PC-3 (cell line): Measurements from ENCODE around the gene SPG7. TPM values are rescaled to one million over a fixed set of nuclear protein-coding genes. Genes with fewer than 3 reads are reported as not detected.
A peak's percentile ranks its signal among the peaks of the same experiment; 100 is the strongest.

Source experiments
- ATAC-seq: fragments of 200-7000 bp; cut with Tn5 transposase; 2 replicates; pipeline ENCODE4 v1.9.1; 2020; ENCODE audit warnings: mild to moderate bottlenecking, moderate library complexity
- BruUV-seq: library from RNA; stranded (reverse); fragments of 400-500 nt; replicated peaks from 2 replicates; lab custom pipeline; 2021; lab: Mats Ljungman, UMichigan
- CTCF ChIA-PET: fragments of 300-600 bp; sonication (Branson Sonifier 250); formaldehyde crosslinking; loops from one replicate; lab custom pipeline; 2022; ENCODE audit warnings: antibody characterized with exemption; lab: Charles Lee
- POLR2A ChIA-PET: fragments of 300-600 bp; sonication (Branson Sonifier 250); formaldehyde crosslinking; loops from one replicate; lab custom pipeline; 2022; ENCODE audit warnings: antibody characterized with exemption; ENCODE audit not compliant: unreplicated experiment; lab: Charles Lee
- DNase-seq: peaks from one replicate; pipeline ENCODE4 v3.0.0-alpha.2; 2015
- H2AFZ ChIP-seq: fragments of 300-600 bp; sonication (generic); 2 replicates; pipeline ENCODE4 v1.6.0; 2016; ENCODE audit warnings: antibody characterized with exemption, low read length
- H3F3A ChIP-seq: fragments of 300-600 bp; sonication (generic); one replicate; pipeline ENCODE4 v1.6.0; 2017; ENCODE audit warnings: antibody characterized with exemption, low read length, control low read depth, mild to moderate bottlenecking; ENCODE audit not compliant: unreplicated experiment
- H3K27ac ChIP-seq: fragments of 300-600 bp; sonication (generic); 2 replicates; pipeline ENCODE4 v1.5.1; 2016; ENCODE audit warnings: mild to moderate bottlenecking, low read length
- H3K27me3 ChIP-seq: fragments of 300-600 bp; sonication (generic); 2 replicates; pipeline ENCODE4 v1.6.1; 2016; ENCODE audit warnings: low read length, mixed read lengths
- H3K36me3 ChIP-seq: fragments of 300-600 bp; sonication (generic); 2 replicates; pipeline ENCODE4 v1.6.1; 2016; ENCODE audit warnings: low read depth, mixed run types, low read length, mixed read lengths
- H3K4me1 ChIP-seq: fragments of 300-600 bp; sonication (generic); 2 replicates; pipeline ENCODE4 v1.5.1; 2016; ENCODE audit warnings: low read length; ENCODE audit not compliant: insufficient read depth
- H3K4me2 ChIP-seq: fragments of 300-600 bp; sonication (generic); 2 replicates; pipeline ENCODE4 v1.6.0; 2016; ENCODE audit warnings: low read length
- H3K4me3 ChIP-seq: fragments of 300-600 bp; sonication (generic); 2 replicates; pipeline ENCODE4 v1.5.1; 2016; ENCODE audit warnings: mild to moderate bottlenecking, low read length, mixed read lengths
- H3K79me2 ChIP-seq: fragments of 300-600 bp; sonication (generic); 2 replicates; pipeline ENCODE4 v1.6.1; 2017; ENCODE audit warnings: low read length, mixed read lengths
- H3K9ac ChIP-seq: fragments of 300-600 bp; sonication (generic); 2 replicates; pipeline ENCODE4 v1.6.0; 2016; ENCODE audit warnings: mild to moderate bottlenecking, low read length
- H3K9me2 ChIP-seq: fragments of 300-600 bp; sonication (generic); replicated peaks from 2 replicates; pipeline ENCODE4 v1.6.1; 2016; ENCODE audit warnings: mixed run types, low read length, mixed read lengths
- H3K9me3 ChIP-seq: fragments of 300-600 bp; sonication (generic); 2 replicates; pipeline ENCODE4 v1.6.1; 2016; ENCODE audit warnings: low read length, mixed read lengths
- H4K20me1 ChIP-seq: fragments of 300-600 bp; sonication (generic); 2 replicates; pipeline ENCODE4 v1.6.1; 2016; ENCODE audit warnings: low read length, mixed read lengths
- CTCF ChIP-seq: fragments of 300-600 bp; sonication (generic); conservative IDR thresholded peaks from 2 replicates; pipeline ENCODE4 v1.5.1; 2017; ENCODE audit warnings: antibody characterized with exemption, low read depth, mild to moderate bottlenecking, low read length
- EZH2 ChIP-seq: fragments of 300-600 bp; sonication (generic); IDR thresholded peaks from one replicate; pipeline ENCODE4 v1.6.1; 2017; ENCODE audit warnings: antibody characterized with exemption, mild to moderate bottlenecking, low read length; ENCODE audit not compliant: unreplicated experiment
- EZH2phosphoT487 ChIP-seq: fragments of 300-600 bp; sonication (generic); IDR thresholded peaks from 2 replicates; pipeline ENCODE4 v1.6.1; 2018; ENCODE audit warnings: mild to moderate bottlenecking, antibody characterized with exemption, low read length, borderline replicate concordance
- intact Hi-C: fragments of 100-400 bp; cut with micrococcal nuclease; formaldehyde crosslinking; loops from 2 replicates; pipeline ENCODE4 v1.9.0; 2023
- total RNA-seq: library from RNA; depleted of rRNA; stranded (reverse); fragments of >200 nt; gene quantifications from 2 replicates; pipeline ENCODE4 v1.2.3, GENCODE V29; 2014

The SPG7 gene
- total RNA-seq, 1 experiment from 2014 or later: 106 TPM

- Histone ChIP-seq H3K4me1 (peaks cover 39% of the 10 kb centered on the region), H3K79me2 (peaks cover 43% of the 10 kb centered on the region), H3K4me3 (peak overlapping the region; percentile 23; the same call in 1 of the 2 replicates), H3K4me2 (peak overlapping the region; percentile 71), H4K20me1 (no peaks in the 10 kb centered on the region), H3K27ac (peak overlapping the region; percentile 89), H3K27me3 (no peaks in the 10 kb centered on the region), H3K9me3 (no peaks in the 10 kb centered on the region), H2AFZ (no peak overlapping the region), H3K9me2 (no peaks in the 10 kb centered on the region), H3F3A (no peaks in the 10 kb centered on the region), H3K9ac (peak overlapping the region; percentile 100), H3K36me3 (peaks cover 7% of the 10 kb centered on the region)
- POLR2A ChIA-PET: no interaction called here
- TF ChIP-seq CTCF (no peak), EZH2 (no peak), EZH2phosphoT487 (no peak)
- intact Hi-C loops: no loop called here
- ATAC-seq (no peak), DNase-seq (no peak)
- CTCF ChIA-PET: interaction anchor here (0.6 kb wide), 1 partner anchor 121 kb away, joined by 3 read pairs; no protein-coding TSS in a partner anchor
- BruUV-seq: no TSS peak
Observed at GRCh38 chr16:89506113-89506504, 2.1 kb upstream of the SPG7 start.

- H3K4me3 ChIP-seq: peak overlapping the region; percentile 99
- no peaks in the 10 kb centered on the region for H3K9me2 ChIP-seq
- ChIA-PET POLR2A (interaction anchor here (0.6 kb wide), 1 partner anchor 132 kb away, joined by 6 read pairs; no protein-coding TSS in a partner anchor), CTCF (interaction anchor here (0.6 kb wide), 1 partner anchor 122 kb away, joined by 3 read pairs; no protein-coding TSS in a partner anchor)
- peaks cover 10% of the 10 kb centered on the region for H3K36me3 ChIP-seq
- peaks cover 39% of the 10 kb centered on the region for H3K4me1 ChIP-seq
- no peak overlapping the region for H2AFZ ChIP-seq
- peak overlapping the region; percentile 100 for H3K9ac ChIP-seq
- peaks cover 46% of the 10 kb centered on the region for H3K79me2 ChIP-seq
- H3K4me2 ChIP-seq: peak overlapping the region; percentile 93
- no peaks in the 10 kb centered on the region for H4K20me1 ChIP-seq
- no peaks in the 10 kb centered on the region for H3K27me3 ChIP-seq
- TF ChIP-seq CTCF: no peak
- TF ChIP-seq EZH2: no peak
- no peak for TF ChIP-seq EZH2phosphoT487
- H3K9me3 ChIP-seq: no peaks in the 10 kb centered on the region
- ATAC-seq: no peak
- H3F3A ChIP-seq: no peaks in the 10 kb centered on the region
- no peak for DNase-seq
- H3K27ac ChIP-seq: peak overlapping the region; percentile 89
- intact Hi-C loops: no loop called here
- no TSS peak for BruUV-seq
Observed at GRCh38 chr16:89506791-89507191, 1.4 kb upstream of the SPG7 start.

GRCh38 chr16:89507214-89507833 is 879 bp upstream of the SPG7 start:
- TF ChIP-seq EZH2: no peak
- no peak for TF ChIP-seq EZH2phosphoT487
- no peak for TF ChIP-seq CTCF
- H3K27me3 ChIP-seq: no peaks in the 10 kb centered on the region
- BruUV-seq: no TSS peak
- peak overlapping the region; percentile 100 for H3K9ac ChIP-seq
- no peak for DNase-seq
- no peaks in the 10 kb centered on the region for H3K9me2 ChIP-seq
- peak; percentile 17; the same call in 1 of the 2 replicates for ATAC-seq
- peaks cover 33% of the 10 kb centered on the region for H3K4me1 ChIP-seq
- H3K79me2 ChIP-seq: peaks cover 46% of the 10 kb centered on the region
- peak overlapping the region; percentile 99 for H3K4me3 ChIP-seq
- no peaks in the 10 kb centered on the region for H3F3A ChIP-seq
- peak overlapping the region; percentile 89 for H3K27ac ChIP-seq
- no peaks in the 10 kb centered on the region for H4K20me1 ChIP-seq
- POLR2A ChIA-PET: interaction anchor here (0.6 kb wide), 2 partner anchors 131 to 132 kb away, joined by 3 to 6 read pairs; no protein-coding TSS in a partner anchor
- H2AFZ ChIP-seq: peak overlapping the region; percentile 64; the same call in 1 of the 2 replicates
- peaks cover 11% of the 10 kb centered on the region for H3K36me3 ChIP-seq
- CTCF ChIA-PET: no interaction called here
- intact Hi-C loops: no loop called here
- H3K9me3 ChIP-seq: no peaks in the 10 kb centered on the region
- peak overlapping the region; percentile 93 for H3K4me2 ChIP-seq
